Heart right ventricle (tissue), 16 donors: ENCODE measurements around the gene ZXDC. TPM values are rescaled to one million over a fixed set of nuclear protein-coding genes. Genes with fewer than 3 reads are reported as not detected.

Experiments
- ATAC-seq, 8 donors: fragments of 200-7000 bp; cut with Tn5 transposase; one replicate each; pipeline ENCODE4 v1.9.1; 2020; ENCODE audit warnings: mild to moderate bottlenecking in 8 of 8, moderate library complexity in 8 of 8, moderate number of reproducible peaks in 1 of 8
- DNase-seq, 2 donors: peaks; one replicate each; pipeline ENCODE4 v3.0.0-alpha.2; 2020
- H3K27ac ChIP-seq, 10 donors: fragments of 200-600 bp; sonication (generic) in 2 of 10; one replicate each; pipeline versions ENCODE4 v1.5.0 to v1.8.0; 2020 to 2022; ENCODE audit warnings: mild to moderate bottlenecking in 3 of 10
- H3K27me3 ChIP-seq, 7 donors: fragments of 200-600 bp; one replicate each; pipeline ENCODE4 v1.8.0; 2021 to 2022; ENCODE audit warnings: mild to moderate bottlenecking in 2 of 7
- H3K36me3 ChIP-seq, 9 donors: fragments of 200-600 bp; sonication (generic) in 1 of 9; one replicate each; pipeline versions ENCODE4 v1.5.0 to v1.8.0; 2020 to 2022; ENCODE audit warnings: mild to moderate bottlenecking in 2 of 9
- H3K4me1 ChIP-seq, 9 donors: fragments of 200-600 bp; sonication (generic) in 1 of 9; one replicate each; pipeline versions ENCODE4 v1.5.0 to v1.8.0; 2020 to 2022; ENCODE audit warnings: mild to moderate bottlenecking in 4 of 9
- H3K4me3 ChIP-seq, 10 donors: fragments of 200-600 bp; sonication (generic) in 2 of 10; one replicate each; pipeline versions ENCODE4 v1.5.0 to v1.8.0; 2020 to 2022; ENCODE audit warnings: mild to moderate bottlenecking in 7 of 10, moderate library complexity in 2 of 10
- H3K9me3 ChIP-seq, 11 donors: fragments of 200-600 bp in 10 of 11; sonication (generic) in 2 of 11; one replicate each; pipeline versions ENCODE4 v1.5.0 to v1.8.0; 2013 to 2022; ENCODE audit warnings: mild to moderate bottlenecking in 2 of 11, control low read depth in 1 of 11, moderate library complexity in 1 of 11
- WGBS, 2 donors: extraction: QIAGEN DNeasy Blood & Tissue Kit; methylation state at CpG; one replicate each; pipeline ENCODE4 v1.1.7; 2013; ENCODE audit warnings: inconsistent platforms in 1 of 2; 5-methylcytosine and 5-hydroxymethylcytosine counted together
- intact Hi-C, 10 donors: fragments of 100-400 bp; cut with DNase I; formaldehyde crosslinking; loops; one replicate each; pipeline versions ENCODE4 v1.11.1 to v1.14.2; 2022
- polyA plus RNA-seq, 2 donors: library from polyadenylated mRNA; stranded (reverse); fragments of 200-250 nt; gene quantifications; one replicate each; pipeline ENCODE4 v1.2.3, GENCODE V29; 2013
- total RNA-seq, 10 donors: library from RNA; stranded (reverse); fragmentation: NEBNext Ultra II Directional in 3 of 10; extraction: Animal tissue kit (Norgen Biotek cat#: 25700) in 3 of 10; gene quantifications; one replicate each; pipeline versions ENCODE4 v1.2.1 to v1.2.4, GENCODE V29; 2021 to 2023
- TF ChIP-seq, protein P1 (sequence below), 9 donors: fragments of 200-600 bp; sonication (generic) in 2 of 9; IDR thresholded peaks; one replicate each; pipeline versions ENCODE4 v1.5.0 to v1.8.0; 2021 to 2022; ENCODE audit warnings: antibody characterized with exemption in 9 of 9, mild to moderate bottlenecking in 5 of 9, moderate library complexity in 1 of 9
- donor health status: Arrhythmogenic right ventricular cardiomyopathy.
- donor health status: ischemic (EF 13 %, LVEDD 7.1; RV severe dilation, severe dysfunction).
- donor health status: healthy with polysubstance abuse.
- donor health status: DM: no; HTN: yes; CAD: no.
- donor health status: DM: no; HTN: no; CAD: no.
- donor health status: ischemic (EF 25% LVEDD 6.9; RV normal size, moderate dysfunction).
- donor health status: ischemic (EF 25% LVEDD 5.7; RV mildly dilated, moderate dysfunction).
- donor health status: healthy.
- donor health status: DM: yes; HTN: yes; CAD: no.
- donor health status: Ischemic cardiomyopathy.
- donor health status: ischemic (EF 35%, LVEDD 5.7; RV mildly dilated, moderate dysfunction).
- donor health status: nonischemic (EF 11% LVEDD 7.7; RV severe dilation, severe dysfunction).
- donor health status: DM: yes; HTN: yes; CAD: no.
- donor health status: PGD.
- donor health status: ischemic (EF 29% LVEDD 5.4; RV normal size, mild dysfunction).
- donor health status: nonischemic (EF 23%, LVEDD 6.1; RV moderate dilation, normal function).

Gene ZXDC
- total and polyA plus RNA-seq, 12 donors = 6.6 to 25.4 (median 19.4) TPM

DNA sequence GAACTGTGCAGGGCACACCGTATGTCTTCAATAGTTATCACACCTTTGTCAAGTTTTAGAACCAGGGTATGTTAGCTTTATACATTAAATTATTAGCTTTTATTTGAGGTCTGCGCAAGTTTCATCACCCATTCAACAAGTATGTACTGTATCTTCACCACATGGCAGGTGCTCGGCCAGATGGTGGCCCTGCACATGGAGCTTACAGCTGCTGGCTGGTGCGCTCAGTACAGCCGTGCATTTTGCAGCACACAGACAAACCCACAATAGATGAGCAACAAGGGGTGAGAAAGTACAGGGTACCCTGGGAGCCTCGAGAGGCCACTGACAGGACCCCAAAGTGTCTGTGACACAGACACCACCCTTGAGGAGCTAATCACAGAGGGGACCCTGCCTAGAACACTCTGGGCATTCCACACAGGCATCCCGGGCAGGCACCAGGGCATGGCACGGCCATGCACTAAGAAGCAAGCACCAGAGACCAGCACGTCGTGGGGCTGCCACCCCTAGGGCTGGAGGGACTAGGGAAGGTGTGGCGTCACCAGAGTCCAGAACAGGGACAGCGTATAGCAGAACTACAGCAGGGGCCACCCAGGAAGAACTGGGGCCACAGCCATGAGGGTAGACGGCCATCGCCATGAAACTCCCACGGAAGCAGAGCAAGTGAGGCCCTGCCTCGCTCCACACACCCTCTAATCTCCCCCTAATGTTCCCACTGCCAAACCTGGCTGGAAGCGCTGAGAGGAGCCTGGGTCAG, 27.4 kb downstream of the ZXDC start:
- ATAC-seq (peak in 2 of 8 donors; percentile 8 to 49), DNase-seq (no peak)
- Histone ChIP-seq H3K27me3 (no peaks in the 10 kb centered on the region), H3K36me3 (peaks cover 0 to 72% (median 14%) of the 10 kb centered on the region in 9 donors), H3K9me3 (no peaks in the 10 kb centered on the region), H3K4me1 (peaks cover 0 to 11% (median 0%) of the 10 kb centered on the region in 9 donors), H3K4me3 (no peak overlapping the region), H3K27ac (no peak overlapping the region)
- TF ChIP-seq, protein P1, sequence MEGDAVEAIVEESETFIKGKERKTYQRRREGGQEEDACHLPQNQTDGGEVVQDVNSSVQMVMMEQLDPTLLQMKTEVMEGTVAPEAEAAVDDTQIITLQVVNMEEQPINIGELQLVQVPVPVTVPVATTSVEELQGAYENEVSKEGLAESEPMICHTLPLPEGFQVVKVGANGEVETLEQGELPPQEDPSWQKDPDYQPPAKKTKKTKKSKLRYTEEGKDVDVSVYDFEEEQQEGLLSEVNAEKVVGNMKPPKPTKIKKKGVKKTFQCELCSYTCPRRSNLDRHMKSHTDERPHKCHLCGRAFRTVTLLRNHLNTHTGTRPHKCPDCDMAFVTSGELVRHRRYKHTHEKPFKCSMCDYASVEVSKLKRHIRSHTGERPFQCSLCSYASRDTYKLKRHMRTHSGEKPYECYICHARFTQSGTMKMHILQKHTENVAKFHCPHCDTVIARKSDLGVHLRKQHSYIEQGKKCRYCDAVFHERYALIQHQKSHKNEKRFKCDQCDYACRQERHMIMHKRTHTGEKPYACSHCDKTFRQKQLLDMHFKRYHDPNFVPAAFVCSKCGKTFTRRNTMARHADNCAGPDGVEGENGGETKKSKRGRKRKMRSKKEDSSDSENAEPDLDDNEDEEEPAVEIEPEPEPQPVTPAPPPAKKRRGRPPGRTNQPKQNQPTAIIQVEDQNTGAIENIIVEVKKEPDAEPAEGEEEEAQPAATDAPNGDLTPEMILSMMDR (IDR thresholded peaks at IDR 0.05) = no peak
- intact Hi-C loops = no loop called here
- WGBS, 2 donors = 92% methylated on average over 17 of the region's 17 CpGs

DNA sequence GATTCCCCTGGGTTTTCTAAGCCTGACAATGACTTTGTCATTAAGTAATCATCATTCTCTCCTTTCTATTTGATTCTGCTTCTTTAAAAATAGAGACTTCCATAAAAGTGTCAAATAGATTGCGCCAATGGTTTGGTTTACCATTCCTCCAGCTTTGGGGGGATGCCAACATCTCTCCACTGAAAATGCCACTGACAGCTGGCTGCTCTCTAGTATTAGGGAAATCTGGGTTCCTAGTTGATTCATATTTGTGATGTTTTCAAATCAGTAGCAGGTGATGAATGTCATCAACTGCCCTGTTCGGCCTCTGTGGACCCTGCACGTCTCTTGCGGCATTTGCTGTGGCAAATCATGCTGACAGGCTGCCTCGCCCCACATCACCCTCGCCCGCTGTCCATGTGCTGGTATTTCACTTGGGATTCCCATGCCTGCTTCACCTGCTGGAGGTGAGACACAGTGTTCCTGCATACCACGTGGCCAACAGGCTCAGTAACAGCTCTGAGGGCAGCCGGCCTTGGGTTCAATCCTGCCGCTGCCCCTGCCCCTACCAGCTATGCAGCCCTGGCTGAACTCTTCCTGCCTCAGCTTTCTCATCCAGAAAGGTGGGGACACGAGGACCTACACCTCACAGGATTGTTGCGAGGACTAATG, 28.1 kb downstream of the ZXDC start:
- WGBS, 2 donors = 84 to 90% methylated on average over 12 of the region's 12 CpGs
- TF ChIP-seq, protein P1 (IDR thresholded peaks at IDR 0.05) = no peak
- Histone ChIP-seq H3K36me3 (peaks cover 0 to 72% (median 14%) of the 10 kb centered on the region in 9 donors), H3K4me3 (no peak overlapping the region), H3K27me3 (no peaks in the 10 kb centered on the region), H3K9me3 (no peaks in the 10 kb centered on the region), H3K4me1 (peaks cover 0 to 11% (median 0%) of the 10 kb centered on the region in 9 donors), H3K27ac (no peak overlapping the region)
- intact Hi-C loops = no loop called here
- ATAC-seq (no peak), DNase-seq (no peak)

DNA sequence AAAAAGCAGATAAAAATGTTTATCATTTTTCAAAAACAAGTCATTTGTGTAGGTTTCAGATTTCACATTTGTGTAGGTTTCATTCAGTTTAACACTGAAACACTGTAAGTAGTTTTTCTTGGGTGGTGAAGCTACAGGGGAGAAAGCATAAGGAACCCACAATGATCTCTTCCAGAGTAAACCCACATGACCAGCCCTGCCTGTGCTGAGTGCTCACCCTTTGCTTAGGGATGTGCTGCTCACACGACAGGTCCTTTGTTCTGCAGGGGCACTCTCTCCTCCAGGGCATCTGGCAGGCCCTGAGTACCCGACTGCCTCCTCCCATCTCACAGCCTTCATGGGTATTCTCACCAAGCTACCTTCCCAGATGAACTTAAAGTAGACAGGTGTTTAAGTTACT, 28.9 kb downstream of the ZXDC start:
- Histone ChIP-seq H3K36me3 (peaks cover 0 to 67% (median 11%) of the 10 kb centered on the region in 9 donors), H3K27ac (no peak overlapping the region), H3K4me1 (peaks cover 0 to 19% (median 5%) of the 10 kb centered on the region in 9 donors), H3K4me3 (no peak overlapping the region), H3K9me3 (no peaks in the 10 kb centered on the region), H3K27me3 (no peaks in the 10 kb centered on the region)
- intact Hi-C loops = no loop called here
- ATAC-seq (no peak), DNase-seq (no peak)
- WGBS, 2 donors = 78 to 91% methylated on average over 2 of the region's 2 CpGs
- TF ChIP-seq, protein P1 (IDR thresholded peaks at IDR 0.05) = no peak

DNA sequence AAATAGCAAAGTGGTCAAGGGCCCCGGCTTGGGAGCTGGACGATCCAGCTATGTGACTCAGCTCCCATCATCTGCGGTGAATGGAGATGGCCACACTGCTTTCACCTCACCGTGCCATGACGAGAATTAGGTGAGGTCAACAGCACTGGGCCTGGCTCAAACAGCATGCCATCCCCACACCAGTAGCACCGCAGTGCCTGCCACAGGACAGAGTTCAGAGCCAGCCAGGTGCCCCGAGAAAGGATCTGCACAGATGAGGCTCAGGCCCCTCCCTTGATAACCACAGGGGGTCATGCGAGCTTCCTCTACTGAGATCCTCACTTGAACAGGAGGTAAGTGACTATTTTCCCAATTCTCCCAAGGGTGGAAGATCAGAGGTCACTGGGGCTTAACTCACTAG, 29.4 kb downstream of the ZXDC start:
- Histone ChIP-seq H3K27me3 (no peaks in the 10 kb centered on the region), H3K27ac (no peak overlapping the region), H3K9me3 (no peaks in the 10 kb centered on the region), H3K36me3 (peaks cover 0 to 67% (median 6%) of the 10 kb centered on the region in 9 donors), H3K4me3 (no peak overlapping the region), H3K4me1 (peaks cover 0 to 24% (median 5%) of the 10 kb centered on the region in 9 donors)
- TF ChIP-seq, protein P1 (IDR thresholded peaks at IDR 0.05) = no peak
- WGBS, 2 donors = 89 to 94% methylated on average over 8 of the region's 8 CpGs
- ATAC-seq (no peak), DNase-seq (no peak)
- intact Hi-C loops = no loop called here
